Measurements from ENCODE around the gene RGS6.

The RGS6 gene

DNA sequence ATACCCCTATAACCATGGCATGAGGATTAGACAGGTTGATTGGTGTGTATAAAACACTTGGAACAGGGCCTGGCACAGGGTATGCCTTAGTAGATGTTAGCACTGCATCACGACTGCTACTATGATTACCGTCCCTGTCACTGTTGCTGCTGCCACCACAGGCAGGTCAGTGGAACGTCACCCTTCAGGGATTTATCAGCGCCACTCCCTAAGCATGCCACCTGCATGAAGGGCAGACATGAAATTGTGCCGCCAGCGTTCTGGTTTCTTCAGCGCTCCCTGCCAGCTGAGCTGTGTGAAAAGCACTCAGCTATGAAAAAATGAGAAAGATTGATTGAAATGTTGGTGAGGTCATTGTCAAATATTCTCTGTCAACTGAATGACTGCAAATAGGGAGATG lies 484.7 kb downstream of the RGS6 start:
- DNase-seq = no peak

DNA sequence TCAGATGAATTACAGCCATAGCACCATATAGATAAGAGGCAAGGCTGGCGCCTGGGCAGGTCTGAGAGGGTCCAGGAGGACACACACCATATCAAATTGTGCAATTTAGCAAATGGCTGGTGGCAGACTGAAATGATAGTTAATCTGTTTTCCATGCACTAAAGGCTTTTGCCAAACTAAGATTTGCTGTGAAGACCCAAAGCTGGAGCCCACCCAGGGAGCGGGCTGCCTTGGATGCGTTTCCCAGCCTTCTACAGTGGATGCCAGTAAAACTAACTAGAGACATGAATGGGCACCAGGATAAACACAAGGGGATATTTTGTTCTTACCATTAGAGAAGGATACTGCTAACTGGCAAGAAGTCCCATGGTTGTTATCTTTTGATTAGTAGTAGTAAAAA lies 486.6 kb downstream of the RGS6 start:
- no peak for DNase-seq

DNA sequence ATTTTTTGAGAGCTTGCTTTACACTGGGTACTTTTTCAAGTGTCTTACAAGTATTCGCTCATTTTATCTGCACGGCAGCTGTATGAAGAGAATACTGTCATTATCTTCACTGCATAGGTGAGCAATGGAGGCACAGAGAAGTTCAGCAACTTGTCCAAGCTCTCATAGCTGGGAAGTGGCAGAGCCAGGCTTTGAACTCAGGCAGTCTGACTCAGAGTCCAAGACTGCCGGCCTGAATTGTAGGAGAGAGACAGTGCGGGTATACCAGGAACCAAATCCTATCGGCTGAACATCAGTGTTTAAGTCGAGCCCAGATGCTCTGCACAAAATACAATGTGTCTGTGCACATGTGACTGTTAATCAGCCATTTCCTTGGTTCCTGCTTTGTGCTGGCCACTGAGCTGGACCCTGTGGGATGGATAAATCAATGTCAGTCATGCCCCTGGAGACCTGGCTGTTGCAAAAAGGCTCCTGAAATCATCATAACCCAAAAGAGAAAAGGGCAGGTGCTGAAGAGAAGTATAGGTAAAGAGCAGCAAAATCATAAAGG lies 487.1 kb downstream of the RGS6 start:
- no peak for DNase-seq

DNA sequence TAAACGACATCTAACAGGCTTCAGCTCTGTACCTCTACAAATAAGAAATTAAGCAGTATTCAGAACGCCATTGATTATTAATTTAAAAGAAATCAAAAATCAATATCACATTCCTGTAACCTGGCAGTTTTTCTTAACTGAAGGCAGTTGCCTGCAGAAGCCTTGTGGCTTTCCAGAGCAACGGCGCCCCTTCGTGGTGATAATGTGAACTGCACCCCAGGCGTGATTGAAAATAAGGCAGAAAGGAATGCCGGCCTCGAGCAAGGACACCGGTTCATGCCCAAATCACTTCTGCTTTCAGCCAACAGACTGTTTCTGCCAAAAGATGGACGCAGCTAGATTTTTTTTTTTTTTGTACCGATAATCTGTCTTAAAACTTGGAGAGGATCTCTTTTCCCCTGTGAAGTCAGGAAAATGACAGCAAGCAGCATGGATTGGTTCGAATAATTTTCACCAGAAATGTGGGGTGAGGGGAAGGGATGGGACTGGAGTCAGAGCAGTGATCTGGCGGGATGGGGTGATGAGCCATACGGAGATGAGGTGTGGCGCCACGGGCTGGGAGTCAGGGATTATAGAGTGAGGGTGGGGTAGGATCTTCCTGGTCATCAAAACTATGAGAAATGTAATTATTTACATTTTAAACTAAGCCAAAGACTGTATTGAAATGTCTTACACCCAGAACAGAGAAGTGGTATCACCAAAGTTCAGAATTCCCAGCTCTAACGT lies 488.7 kb downstream of the RGS6 start:
- peak; percentile 76 to 86 (median 85) for DNase-seq

DNA sequence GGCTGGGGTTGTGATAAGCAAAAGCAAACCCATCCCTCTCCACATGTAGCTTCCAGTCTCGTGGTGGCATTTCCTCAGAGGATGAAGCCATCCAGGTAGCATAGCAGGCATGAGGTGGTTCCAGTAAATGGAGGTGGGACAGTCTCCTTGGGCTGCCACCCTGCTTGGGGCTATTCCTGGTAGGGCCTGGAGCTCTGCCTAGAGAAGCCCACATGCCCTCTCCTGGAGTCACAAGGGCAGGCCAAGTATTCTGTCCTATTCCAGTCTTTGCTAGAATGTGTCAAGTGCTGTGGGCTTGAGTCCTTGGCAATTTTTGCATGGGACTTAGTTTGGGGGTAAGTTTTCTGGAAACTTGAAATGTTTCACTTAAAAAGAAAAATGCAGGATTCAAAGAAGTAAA lies 491.7 kb downstream of the RGS6 start:
- no peak for DNase-seq

DNA sequence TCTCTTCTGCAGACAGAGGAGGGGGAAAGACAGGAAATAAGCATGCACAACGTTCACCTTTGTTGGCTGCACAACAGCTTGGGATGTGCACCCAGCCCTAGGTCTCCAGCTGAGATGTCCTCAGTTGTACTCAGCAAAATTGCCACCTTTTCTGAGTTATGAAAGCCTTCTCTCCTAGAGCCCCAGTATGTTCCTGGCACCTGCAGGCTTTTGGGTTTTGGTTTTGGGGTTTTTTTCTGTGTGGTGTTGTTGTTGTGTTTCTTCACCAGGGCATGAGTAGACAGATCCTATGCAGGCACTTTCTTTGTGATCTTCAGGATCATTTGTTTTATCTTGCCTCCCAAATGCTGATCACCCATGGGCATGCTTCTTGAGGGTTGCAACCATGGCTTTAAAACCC lies 498.2 kb downstream of the RGS6 start:
- DNase-seq = no peak

DNA sequence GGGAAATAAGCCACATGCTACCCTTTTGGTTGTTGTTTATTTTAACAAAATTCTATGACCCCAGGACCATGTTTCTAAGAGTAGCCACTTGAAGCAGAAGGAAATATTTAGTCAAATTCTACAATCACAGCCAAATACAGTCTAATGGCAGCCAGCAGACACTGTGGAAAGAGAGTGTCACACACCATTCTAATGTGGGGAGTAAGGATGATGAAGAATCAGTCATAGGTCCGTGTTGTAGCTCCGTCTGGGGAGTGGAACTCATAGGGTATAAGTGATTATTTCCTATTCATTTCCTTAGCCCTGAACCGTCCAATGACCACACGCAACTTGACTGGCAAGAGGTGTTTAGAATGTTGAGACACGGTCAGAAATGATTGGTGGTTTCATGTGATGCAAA lies 500.5 kb downstream of the RGS6 start:
- no peak for DNase-seq

DNA sequence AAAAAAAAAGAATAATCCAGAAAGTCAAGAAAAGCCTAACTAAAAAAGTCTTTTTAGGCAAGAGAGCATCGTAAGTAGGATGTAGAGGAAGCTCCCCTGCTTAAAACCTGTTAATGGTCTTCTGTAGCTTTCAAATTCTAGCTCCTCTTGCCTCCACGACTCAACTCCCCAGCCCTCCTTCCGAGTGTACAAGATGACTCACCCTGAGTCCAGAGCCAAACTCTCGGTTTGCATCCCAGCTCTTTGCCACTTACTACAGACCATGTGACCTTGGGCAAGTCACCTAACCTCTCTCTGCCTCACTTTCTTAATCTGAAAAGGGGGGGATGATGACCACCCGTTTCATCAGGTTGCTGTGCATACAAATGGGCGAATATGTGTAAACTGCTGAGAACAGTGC lies 501.3 kb downstream of the RGS6 start:
- DNase-seq = no peak

DNA sequence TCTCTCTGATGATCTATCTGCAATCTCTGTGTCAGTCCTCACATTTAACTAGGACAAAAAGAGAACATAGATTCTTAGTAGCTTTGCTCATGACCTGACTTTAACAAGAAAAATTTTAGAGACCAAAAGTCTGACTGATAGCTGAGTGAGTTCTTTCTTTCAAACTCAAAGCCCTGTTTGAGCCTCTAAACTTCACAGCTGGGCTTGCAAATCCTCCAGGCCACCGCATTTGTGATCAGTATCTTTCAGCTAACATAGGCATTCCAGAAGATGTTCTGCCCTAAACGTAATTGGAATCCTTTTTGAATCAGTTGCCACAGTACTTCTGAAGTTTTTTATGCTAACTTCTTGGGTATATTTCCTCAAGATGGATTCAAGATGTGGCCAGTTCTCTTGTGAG lies 502.6 kb downstream of the RGS6 start:
- DNase-seq = no peak

DNA sequence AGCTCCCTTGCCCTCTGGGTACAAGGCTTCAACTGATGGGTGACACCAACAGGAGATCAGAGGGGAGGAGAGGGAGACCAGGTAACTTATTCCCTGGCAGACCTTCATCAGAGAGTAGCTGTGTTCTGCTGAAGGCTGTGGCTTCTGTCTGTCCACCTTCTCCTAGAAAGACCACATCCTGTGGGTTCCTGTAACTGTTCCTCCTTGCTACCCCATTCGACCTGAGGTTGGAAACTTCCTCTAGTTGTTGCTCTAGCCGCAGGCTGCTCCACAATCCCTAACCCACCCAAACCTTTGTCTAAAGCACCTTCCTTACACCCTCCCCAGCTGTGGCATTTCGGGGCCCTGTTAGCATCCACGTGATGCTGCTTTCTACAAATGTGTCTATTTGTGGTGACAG lies 507.5 kb downstream of the RGS6 start:
- DNase-seq = no peak

DNA sequence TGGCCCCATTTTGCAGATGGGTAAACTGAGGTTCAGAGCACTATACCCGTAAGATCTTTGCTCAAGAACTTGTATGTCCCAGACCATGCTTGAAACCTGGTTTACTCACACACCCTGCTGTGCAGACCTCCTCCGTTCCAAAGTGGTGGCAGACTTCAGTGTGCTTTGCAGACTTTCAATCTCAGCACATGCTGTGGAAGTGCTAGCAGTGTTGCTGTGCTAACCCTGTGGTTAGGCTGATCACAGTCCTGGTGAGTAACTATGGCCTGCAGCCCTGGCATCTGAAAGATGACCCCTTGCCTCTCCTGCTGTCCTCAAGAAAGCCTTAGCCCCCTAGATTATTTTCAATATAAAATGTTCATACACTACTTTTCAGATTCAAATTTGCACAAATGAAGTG lies 511.0 kb downstream of the RGS6 start:
- DNase-seq = no peak

DNA sequence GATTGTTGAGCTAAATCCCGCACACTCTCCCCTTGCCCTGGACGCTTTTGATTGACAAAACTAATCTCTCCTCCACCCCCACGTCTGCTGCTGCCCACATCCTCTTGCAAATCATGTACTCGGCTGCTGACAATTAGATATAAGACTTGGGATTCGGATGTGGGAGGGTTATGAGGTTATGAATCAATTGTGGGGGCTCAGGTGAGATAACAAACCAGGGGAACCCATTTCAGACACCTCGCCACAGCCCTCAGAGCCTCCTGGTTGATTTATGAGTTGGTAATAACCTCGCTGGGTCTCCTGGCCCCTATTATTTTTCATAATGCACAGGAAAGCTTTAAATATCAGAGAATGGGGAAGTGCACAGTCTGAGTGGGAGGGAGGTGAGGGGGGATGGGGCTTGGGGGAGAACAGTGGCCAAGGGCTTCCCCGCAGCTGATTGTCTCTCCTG lies 511.8 kb downstream of the RGS6 start:
- peak; percentile 30 to 56 (median 42) for DNase-seq

DNA sequence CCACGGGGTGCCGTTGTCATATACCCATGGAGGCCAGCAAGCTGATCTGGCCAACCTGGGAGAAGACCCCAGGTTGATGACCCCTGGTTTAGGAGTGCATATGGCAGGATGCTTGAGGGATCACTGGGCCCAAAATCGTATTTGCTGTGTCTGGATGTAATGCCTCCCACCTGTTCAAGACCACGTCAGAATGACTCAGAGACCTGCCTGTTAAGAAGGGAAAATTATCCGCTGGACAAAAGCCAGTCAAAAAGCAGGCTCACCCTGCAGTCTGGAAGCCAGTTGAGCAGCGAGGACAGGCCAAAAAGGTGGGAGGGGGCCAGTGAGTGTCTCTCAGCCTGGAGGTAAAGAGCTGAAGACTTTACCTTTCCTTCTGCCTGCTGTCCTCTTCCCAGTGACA lies 512.5 kb downstream of the RGS6 start:
- no peak for DNase-seq

DNA sequence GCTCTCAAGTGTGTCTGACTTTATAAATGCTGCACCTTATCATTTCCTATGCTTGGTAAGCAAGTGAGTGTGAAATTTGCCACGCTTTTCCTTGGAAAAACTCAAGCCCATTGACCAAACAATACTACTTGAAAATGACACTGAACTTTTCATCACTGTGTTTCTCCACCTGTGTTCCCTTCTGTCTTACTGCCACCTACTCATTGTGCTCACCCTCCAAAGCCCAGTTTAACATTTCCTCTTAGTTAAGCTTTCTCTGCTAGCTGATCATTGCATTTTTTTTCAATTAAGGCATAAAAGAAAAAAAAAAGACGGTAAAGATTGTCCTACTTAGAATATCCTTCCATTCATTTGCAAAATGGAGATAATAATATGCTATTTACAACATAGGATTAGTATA lies 516.0 kb downstream of the RGS6 start:
- no peak for DNase-seq

DNA sequence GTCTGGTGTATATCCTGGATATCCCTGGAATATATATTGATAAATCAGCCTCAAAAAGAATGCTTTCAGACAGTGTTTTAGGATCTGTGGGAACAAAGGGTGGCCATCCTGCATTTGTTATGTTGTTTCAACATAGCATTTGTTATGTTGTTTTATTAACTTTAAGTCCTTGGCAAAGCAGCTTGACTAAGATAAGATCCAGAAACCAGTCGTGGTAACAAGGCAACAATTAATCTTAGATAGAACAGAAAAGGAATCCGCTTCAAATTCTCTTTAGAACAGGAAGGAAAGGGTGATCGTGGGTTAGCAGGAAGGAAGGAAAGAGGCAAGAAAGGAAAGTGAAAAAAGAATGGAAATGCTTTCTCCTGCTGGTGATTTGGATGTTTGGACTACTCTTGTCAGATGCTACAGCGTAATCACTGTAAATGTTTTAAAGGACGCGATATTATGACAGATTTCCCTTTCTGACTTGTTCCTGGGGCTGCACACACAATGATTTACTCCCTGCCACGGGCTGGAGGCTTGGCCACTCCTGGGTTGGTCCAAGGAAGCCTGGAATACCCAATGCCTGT lies 518.3 kb downstream of the RGS6 start:
- no peak for DNase-seq

DNA sequence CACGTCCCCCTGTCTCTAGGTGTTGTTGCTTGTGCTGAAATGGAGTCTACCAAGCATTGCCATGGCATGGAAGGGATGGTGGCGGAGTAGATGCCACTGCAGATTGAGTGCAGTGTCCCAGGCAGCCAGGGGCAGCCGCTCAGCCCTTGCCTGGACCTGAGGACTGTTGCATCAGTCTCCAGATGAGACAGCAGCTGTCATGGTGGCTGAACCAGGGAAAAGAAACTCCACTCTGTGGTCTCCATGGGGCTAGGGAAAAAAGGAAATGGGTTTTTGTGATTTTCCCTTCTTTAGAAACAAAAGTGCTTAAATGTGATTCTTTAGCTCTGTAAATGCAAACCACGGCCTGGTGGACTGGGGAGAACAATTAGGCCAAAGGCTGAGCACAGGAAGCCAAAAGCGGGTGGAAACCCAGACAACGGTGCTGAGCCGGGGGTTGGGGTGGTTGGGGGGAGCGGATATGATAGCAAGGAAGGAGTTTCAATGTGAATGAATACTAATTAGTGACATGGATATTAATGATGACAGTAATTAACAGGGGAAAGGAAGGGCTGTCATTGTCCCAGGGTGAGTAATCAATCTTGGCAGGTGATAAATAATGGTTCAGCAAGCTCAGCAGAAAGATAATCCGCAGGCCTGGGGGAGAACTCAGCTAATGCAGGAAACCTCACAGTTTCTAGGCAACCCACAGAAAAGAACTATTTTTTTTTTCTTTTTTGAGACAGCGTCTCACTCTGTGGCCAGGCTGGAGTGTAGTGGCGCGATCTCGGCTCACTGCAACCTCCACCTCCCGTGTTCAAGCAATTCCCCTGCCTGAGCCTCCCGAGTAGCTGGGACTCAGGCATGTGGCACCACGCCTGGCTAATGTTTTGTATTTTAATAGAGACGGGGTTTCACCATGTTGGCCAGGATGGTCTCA lies 519.1 kb downstream of the RGS6 start:
- DNase-seq = peak; percentile 64 to 80 (median 71)

DNA sequence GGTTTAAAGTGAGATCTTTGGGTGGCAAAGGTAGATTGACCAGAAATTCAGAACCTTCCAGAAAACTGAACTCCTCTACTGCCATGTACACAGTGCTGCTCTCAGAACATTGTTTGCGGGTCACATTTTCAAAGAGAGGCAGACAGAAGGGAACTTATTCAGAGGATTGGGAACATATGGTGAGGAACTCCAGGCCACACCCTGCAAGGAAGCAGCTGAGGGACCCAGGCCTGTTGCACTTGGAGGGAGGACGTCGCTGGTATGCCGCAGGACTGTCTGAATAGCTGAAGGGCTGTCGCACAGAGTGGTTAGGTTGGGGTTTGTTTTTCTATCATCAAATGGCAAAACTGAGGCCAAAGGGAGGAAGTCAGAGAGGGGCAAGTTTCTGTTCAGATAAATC lies 520.5 kb downstream of the RGS6 start:
- no peak for DNase-seq

DNA sequence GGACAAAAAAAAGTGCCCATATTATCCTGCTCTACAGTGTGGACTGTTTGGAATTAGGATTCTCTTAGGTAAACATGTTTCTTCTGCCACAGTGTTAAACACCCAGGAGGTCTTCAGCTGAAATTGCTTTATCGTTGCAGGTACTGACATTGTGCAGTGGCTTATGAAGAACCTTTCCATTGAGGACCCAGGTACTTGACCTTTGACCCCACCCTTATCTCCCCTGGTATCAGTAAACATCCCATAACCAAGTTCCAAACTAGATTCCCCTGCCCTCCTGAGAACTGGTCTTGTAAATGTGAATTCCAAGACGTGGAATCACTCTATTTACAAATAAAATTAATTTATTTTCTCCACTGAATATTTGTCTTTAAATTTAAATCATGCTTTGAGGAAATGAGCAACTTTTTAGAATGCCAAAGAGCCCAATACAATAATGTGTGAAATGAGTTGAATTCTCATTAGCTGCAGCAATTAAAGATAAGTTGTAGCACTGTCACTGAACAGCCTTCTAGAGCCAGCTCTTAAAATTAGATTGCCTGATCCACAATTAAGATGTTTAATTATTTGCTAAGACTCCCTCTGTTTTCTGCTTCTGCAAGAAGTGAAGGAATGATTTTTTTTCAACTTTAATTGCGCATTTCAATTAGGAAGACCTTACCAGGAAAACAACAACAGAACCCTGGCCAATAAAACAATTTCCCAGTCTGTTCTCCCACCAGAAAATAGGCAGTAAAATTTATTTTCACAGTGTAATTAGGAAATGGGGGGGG lies 522.3 kb downstream of the RGS6 start:
- DNase-seq = no peak

DNA sequence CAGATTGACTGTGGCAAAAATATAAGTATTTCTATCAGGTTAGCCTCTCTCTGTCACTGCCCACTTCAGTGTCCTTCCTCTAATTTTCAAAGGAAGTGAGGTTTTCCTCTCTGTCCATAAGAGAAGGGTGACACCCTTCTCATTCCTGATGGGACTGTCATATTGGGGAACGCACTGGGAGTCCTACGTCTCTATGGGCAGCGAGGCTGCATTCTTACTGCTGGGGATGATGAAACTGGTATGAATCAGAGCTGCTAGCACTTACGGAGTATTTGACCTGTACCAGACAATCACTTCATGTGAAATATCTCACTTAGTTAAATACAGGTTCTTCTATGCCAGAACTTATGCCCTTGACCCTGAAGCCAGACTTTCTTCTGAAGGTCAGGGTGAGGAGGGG lies 525.4 kb downstream of the RGS6 start:
- DNase-seq = no peak

DNA sequence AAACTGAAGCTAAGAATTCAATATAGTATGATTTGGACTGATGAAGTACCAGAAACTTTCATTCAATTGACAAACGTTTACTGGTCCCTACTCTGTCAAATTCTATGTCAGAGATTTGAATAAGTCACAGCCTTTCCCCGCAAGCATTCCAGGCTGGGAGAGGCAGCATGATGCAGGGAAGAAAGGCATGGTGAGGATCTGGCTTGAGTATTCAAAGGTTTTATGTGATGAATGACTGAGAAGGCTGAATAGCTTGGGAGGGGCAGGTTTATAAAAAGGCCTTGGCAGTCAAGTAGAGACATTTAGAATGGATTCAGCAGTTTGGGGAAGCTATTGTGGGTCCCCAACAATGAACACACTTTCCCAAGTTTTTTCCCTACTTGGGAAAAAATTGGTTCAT lies 529.8 kb downstream of the RGS6 start:
- DNase-seq = no peak

DNA sequence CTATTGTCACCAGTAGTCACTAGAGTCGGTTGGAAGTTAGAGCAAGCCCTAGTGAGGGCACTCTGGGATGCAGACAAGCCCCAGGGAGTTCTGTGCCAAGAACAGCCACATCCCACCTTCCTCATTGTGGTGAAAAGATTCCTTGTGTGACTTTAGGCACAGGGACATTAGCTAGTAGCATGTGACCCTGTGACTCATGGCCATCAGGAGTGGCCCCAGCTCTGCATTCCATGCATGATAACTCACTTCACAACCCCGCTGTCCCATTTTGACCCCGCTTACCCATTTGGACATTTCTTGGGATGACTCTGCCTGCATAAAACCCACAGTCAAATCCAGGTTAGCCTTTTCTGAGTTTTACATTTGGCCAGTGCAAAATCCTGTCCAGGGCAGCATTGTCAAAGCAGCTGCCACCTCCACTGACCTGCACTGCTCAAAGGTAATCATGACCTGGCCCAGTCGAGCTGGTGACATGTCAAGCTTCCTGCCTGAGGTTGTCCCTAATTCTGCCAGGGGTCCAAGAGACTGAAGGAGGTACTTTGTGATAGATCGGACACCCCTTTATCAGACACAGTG lies 531.1 kb downstream of the RGS6 start:
- peak; percentile 29 to 47 (median 40) for DNase-seq

DNA sequence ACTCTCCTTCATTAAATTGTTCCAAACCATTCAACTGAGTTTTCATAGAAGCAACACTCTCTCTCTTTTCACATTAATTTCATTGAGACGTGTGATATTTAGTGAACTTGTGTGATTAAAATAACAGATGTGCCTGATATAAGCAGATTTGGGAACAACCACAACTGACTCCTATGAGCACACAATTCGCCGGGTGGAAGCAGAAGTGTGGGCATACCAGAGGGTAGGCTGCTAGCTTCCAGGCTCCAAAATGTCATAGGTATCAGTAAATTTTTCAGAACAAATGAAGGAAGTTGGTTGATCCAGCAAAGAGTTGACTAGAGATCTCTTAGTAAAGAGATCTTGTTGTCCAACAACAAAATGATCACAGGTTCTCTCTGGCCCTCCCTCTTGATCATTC lies 532.0 kb downstream of the RGS6 start:
- DNase-seq = peak in 2 of 3 donors; percentile 28 to 30
